Mononuclear cell (primary cell): ENCODE results near the gene NKPD1. TPM values are rescaled to one million over a fixed set of nuclear protein-coding genes. Genes with fewer than 3 reads are reported as not detected.

Experiments used
- H3K27me3 ChIP-seq: 2 replicates; pipeline ENCODE4 v1.6.0; 2011; ENCODE audit warnings: low read length, control low read depth; ENCODE audit not compliant: insufficient read depth
- H3K4me1 ChIP-seq: 2 replicates; pipeline ENCODE4 v1.5.1; 2011; ENCODE audit warnings: mild to moderate bottlenecking, low read length, control low read depth; ENCODE audit not compliant: insufficient read depth
- H3K4me3 ChIP-seq: 2 replicates; pipeline ENCODE4 v1.5.1; 2011; ENCODE audit warnings: mild to moderate bottlenecking, low read length, moderate library complexity
- H3K9me3 ChIP-seq: 2 replicates; pipeline ENCODE4 v1.5.1; 2011; ENCODE audit warnings: low read depth, mild to moderate bottlenecking, control low read depth, low read length
- total RNA-seq: library from RNA; depleted of rRNA; stranded (reverse); fragments of >200 nt; gene quantifications from one replicate; pipeline ENCODE4 v1.2.3, GENCODE V29; 2012

NKPD1 gene
- total RNA-seq, 1 donor = 0.84 TPM

DNA sequence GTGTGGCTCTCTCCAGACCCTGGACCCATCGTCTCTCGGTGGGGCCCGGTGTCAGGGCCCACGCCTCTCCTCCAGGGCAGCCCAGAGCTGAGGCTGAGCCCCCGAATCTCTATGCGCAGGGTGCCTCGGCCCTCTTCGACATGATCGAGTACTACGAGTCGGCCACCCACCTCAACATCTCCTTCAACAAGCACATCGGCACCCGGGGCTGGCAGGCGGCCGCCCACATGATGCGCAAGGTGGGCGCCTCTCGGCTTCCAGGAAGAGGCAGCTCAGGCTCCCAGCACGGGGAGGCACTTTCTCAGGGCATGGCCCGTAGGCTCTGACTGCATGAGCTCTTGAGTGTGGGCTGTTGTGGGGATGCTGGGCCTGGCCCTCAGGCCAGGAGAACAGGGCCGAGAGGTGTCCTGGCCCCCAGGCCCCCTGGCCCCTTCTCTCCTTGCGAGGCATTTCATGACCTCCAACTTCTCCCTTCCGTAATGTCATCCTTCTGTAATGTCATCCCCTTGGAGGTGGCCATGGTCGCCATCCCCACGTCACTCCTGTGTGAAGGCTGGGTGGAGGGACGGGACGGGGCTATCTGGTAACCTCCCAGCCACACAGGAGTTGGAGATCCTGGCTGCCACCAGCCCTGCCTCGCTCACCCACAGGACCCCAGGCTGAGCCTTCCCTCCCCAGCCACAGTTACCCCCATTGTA is 19.4 kb downstream of the NKPD1 start:
- Histone ChIP-seq H3K4me3 (no peak overlapping the region), H3K27me3 (no peaks in the 10 kb centered on the region), H3K4me1 (peaks cover 4% of the 10 kb centered on the region), H3K9me3 (no peaks in the 10 kb centered on the region)

DNA sequence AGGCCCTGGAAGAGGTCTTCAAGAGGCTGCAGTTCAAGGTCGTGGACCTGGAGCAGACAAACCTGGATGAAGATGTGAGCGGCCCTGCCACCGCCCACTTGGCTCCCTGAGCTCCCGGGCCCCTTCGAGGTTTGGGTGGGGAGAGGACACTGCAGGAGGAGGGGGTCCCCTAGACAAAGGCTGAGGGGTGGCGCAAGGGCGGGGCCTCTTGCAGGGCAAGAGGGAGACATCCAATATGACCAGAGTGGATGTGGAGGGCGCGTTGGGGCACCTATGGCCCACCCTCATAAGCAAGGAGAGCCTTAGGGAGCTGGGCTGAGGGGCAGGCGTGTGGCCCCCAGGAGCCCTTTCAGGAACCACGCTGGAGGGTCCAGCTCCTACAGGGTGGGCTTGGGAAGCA is 20.2 kb downstream of the NKPD1 start:
- H3K9me3 ChIP-seq = no peaks in the 10 kb centered on the region
- H3K27me3 ChIP-seq = no peaks in the 10 kb centered on the region
- H3K4me1 ChIP-seq = peaks cover 4% of the 10 kb centered on the region
- H3K4me3 ChIP-seq = no peak overlapping the region

DNA sequence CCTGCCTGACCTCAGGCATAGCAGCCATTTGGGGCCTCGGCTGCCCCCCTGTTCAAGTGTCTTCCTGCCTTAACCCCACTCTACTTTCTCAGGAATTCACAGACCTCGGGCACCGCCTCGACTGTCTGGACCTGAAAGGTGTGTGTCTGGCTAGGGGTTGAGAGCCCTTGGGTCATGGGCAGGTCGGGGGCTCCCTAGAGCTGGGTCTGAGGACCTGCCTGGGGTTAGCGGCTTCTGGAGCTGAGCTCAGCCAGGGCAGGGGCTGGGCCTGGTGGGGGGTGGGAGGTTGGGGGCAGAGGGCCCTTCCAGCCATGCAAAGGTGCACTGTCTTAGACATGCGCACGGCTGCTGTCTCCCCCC is 20.7 kb downstream of the NKPD1 start:
- Histone ChIP-seq H3K27me3 (no peaks in the 10 kb centered on the region), H3K4me3 (no peak overlapping the region), H3K9me3 (no peaks in the 10 kb centered on the region), H3K4me1 (peaks cover 4% of the 10 kb centered on the region)

DNA sequence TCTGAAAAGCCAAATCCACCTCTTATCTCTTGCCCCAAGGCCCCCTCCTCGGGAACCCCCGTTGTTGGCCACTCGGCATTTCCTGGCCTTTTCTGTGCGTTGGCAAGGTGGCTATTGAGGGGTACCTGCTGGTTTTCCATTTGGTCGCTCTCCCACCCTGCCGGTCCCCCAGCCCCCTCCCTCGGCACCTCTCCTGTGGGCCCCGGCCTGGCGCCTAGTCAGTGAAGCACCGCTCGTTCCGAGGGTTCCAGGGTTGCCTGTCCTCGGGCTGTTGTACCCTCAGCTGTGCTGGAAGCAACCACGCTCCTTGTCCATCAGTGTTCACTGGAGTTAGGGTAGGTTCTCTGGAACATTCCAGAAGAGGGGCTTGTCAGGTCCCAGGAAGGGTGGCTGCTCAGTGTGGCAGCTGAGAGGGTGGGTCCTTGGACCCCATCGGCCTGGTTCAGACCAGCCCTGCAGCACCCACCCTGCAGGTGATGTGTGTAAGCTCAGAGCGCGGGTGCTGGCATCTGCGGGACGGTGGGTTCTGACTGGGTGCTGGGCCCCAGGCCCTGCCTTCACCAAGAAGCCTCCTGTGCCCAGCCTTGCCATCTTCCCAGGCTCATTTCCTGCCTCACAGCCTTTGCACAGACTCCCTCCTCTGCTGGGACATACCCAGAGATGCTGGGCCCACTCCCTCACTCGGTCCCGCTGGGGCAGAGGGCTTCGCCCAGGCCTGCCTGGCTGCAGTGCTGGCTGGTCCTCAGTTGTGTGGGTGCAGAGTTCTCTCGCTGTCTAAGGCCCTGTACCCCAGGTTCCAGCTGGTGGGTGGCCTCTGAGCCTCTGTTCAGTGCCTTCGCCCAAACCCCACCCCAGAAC is 21.3 kb downstream of the NKPD1 start:
- Histone ChIP-seq H3K9me3 (no peaks in the 10 kb centered on the region), H3K4me3 (no peak overlapping the region), H3K27me3 (no peaks in the 10 kb centered on the region), H3K4me1 (peaks cover 4% of the 10 kb centered on the region)

DNA sequence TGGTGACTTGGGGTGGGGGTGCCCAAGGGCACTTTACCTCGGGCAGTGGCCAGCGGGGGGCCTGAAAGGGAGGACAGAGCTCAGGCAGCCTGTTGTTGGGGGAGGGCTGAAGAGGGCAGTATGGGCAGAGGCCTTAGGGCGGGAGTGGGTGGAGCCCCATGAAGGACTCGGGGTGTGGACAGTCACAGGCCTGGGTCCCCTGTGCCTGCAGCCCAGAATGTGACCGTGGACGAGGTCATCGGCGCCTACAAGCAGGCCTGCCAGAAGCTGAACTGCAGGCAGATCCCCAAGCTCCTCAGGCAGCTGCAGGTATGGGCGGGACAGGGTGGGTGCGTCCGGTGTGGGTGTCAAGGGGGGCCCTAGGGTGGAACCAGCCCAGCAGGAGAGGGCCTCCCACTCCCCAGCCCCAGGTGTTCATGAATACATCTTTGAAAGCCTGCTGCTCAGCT is 22.5 kb downstream of the NKPD1 start:
- Histone ChIP-seq H3K4me3 (no peak overlapping the region), H3K27me3 (no peaks in the 10 kb centered on the region), H3K4me1 (peaks cover 4% of the 10 kb centered on the region), H3K9me3 (no peaks in the 10 kb centered on the region)

DNA sequence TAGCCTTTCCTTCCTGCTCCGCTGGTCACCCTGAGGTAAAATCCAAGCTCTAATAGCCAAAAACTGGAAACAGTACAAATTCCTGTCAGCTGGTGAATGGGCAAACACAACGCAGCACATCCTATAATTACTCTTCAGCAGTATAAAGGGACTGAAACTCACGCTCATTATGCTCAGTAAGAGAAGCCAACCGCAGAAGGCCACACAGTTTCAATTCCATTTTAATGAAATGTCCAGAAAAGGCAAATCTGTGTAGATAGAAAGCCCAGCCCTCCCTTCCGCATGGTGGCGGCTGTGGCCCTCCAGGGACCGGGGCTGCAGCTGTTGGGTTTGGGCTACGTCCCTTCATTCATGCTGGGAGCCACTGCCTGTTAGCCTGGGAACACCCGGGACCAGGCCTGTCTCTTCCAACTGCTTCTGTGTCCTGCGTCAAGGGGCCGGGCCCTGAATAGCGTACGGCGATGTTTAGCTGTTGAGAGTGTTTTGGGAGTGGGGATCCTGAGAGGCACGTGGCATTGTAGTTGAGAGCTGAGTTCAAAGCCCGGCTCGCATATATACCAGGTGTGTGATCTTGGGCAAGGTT is 23.5 kb downstream of the NKPD1 start:
- no peaks in the 10 kb centered on the region for H3K27me3 ChIP-seq
- H3K9me3 ChIP-seq = no peaks in the 10 kb centered on the region
- H3K4me1 ChIP-seq = peaks cover 4% of the 10 kb centered on the region
- no peak overlapping the region for H3K4me3 ChIP-seq

DNA sequence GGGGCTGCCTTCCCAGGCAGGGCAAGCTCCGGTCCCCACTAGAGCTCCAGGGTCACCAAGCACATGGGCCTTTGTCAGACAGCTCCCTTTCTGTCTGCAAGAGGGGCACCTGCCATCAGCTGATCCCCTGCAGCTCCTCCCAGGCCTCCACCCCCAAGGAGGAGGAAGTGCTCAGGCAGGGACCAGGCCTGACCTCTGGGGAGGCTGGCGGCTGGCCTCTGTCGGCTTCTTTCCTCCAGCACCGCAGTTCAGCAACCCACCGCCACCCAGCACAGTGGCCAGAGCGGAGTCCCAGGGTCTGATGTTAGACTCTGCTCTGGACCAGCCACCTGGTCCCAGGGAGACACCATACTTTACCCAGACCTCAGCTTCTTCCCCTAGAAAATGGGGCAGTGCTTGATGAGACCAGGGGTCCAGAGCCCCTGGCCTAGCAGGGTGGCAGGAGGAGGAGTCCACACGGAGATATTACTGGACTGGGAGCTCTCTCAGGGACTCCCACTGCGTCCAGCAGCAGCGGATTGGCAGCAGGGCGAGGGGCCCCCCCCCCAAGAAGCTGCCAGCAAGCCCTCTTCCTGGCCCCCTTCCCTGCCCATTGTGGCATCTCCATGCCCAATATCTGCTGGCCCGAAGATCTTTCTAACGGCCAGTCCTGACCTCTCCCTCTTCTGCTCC is 24.1 kb downstream of the NKPD1 start:
- no peaks in the 10 kb centered on the region for H3K9me3 ChIP-seq
- peaks cover 4% of the 10 kb centered on the region for H3K4me1 ChIP-seq

DNA sequence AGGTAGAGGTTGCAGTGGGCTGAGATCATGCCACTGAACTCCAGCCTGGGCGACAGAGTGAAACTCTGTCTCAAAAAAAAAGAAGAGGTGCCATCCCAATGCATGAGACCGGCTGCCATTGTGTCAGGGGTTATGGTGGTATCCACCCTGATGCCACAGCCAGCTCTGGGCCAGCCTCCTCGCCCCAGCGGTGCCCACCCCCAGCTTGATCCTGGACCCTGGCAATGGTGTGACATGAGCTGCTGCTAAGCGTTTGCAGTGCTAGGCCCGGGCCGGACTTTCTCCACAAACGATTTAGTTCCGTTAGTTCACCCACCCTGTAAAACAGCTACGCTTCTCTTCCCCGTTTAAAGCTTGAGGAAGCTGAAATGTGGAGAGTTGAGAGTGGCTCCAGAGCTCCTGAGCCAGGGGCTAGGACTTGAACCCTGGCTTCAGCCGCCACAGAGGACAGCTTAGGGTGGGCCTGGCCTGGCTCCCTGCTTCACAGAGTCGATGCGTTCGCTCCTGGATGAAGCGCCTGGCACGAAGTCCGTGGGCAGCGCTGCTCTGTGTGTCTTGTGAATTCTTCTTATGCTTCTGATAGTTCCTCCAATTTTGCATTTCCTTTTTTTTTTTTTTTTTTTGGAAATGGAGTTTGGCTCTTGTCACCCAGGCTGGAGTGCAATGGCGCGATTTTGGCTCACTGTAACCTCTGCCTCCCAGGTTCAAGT is 25.5 kb downstream of the NKPD1 start:
- Histone ChIP-seq H3K4me3 (no peak overlapping the region), H3K27me3 (no peaks in the 10 kb centered on the region), H3K9me3 (no peaks in the 10 kb centered on the region), H3K4me1 (peaks cover 4% of the 10 kb centered on the region)

More for the DNA sequence above, 24.1 kb downstream of the NKPD1 start:
- no peak overlapping the region for H3K4me3 ChIP-seq
- H3K27me3 ChIP-seq = no peaks in the 10 kb centered on the region

DNA sequence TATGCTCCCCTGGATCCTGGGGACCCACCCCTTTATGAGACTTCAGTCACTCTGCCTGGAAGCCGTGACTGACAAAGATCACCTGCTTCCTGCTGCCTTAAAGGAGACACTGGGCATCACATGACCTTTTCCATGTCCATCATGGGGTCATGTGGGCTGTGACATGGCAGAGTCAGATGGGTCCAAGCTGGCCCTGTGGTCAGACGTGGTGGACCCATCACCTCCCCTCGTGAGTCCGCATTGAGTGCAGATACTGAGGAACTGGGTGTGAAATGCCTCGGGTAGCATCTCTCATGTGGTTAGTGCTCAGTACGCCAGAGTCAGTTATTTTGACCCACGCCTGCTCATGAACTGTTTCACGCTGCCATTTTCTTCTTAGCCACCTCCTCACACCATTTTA is 27.1 kb downstream of the NKPD1 start:
- Histone ChIP-seq H3K9me3 (no peaks in the 10 kb centered on the region), H3K4me1 (peaks cover 4% of the 10 kb centered on the region), H3K27me3 (no peaks in the 10 kb centered on the region), H3K4me3 (no peak overlapping the region)

DNA sequence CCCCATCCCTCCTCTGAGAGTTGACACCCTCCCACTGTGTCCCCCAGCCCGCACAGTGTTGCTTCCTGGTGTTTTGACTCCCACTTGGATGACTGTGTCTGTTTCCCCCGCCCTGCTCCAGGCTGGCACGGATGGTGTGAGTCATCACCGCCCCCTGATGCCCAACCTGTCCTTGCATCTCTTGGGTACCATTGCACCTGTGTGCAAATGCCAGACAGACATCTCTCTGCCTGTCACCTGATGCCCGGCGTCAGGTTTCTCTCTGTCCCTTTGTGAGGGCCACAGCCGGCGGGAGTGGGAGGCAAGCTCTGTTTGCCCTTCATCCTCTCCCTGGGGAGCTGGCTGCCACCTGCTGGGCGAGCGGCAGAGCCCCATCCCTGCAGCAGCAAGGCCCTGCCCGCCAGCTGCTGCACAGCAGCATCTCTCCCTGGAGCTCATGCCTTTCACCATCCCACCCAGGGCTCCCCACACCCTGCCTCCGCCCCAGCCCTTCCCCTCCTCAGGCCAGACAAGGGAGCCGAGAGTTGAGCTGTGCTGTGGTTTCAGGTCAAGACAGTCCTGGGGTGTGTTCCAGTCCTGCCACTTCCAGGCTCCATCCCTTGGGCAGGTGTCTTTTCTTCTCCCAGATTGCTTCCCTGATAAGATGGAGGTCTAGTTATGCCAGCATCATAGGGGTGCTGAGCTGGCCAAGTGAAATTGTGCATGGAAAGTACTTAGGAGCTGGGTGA is 29.7 kb downstream of the NKPD1 start:
- Histone ChIP-seq H3K4me3 (no peak overlapping the region), H3K9me3 (no peaks in the 10 kb centered on the region), H3K27me3 (no peaks in the 10 kb centered on the region), H3K4me1 (no peaks in the 10 kb centered on the region)

DNA sequence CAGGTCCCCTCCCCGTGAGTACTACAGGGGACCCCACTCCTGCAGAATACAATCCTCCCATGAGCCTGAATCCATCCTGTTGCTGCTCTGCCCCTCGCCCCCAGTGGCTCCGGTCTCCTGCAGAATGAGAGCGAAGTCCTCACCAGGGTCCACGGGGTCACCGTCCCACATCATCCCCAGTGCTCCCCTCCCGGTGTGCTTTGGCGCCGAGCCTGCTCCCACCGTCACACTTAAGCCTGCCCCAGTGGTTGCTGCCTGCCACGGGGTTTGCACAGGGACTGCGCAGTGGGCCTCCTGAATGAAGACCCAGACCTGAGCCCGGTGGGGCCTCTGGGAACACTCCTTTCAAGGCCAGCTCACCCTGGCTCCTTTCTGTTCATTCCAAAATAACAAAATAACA is 30.5 kb downstream of the NKPD1 start:
- no peaks in the 10 kb centered on the region for H3K9me3 ChIP-seq
- no peaks in the 10 kb centered on the region for H3K4me1 ChIP-seq
- no peak overlapping the region for H3K4me3 ChIP-seq
- H3K27me3 ChIP-seq = no peaks in the 10 kb centered on the region

DNA sequence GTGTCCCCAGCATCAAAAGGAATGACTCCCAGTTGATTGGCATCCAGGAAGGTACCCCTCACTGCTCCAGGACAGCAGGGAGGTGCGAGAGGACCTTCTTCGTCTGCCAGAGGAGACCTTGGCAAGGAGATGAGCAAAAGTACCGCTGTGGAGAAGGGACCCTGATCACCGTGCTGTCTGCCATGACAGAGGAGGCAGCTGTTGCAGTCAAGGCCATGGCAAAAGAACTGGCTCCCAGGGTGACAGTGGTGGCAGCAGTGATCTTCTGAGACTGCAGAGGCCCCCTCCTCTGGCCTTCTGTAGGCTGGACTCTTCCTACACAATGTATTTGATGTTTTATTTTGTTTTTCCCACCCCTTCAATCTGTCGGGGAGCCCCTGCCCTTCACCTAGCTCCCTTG is 32.0 kb downstream of the NKPD1 start:
- Histone ChIP-seq H3K4me3 (no peak overlapping the region), H3K27me3 (no peaks in the 10 kb centered on the region), H3K9me3 (no peaks in the 10 kb centered on the region), H3K4me1 (no peaks in the 10 kb centered on the region)

DNA sequence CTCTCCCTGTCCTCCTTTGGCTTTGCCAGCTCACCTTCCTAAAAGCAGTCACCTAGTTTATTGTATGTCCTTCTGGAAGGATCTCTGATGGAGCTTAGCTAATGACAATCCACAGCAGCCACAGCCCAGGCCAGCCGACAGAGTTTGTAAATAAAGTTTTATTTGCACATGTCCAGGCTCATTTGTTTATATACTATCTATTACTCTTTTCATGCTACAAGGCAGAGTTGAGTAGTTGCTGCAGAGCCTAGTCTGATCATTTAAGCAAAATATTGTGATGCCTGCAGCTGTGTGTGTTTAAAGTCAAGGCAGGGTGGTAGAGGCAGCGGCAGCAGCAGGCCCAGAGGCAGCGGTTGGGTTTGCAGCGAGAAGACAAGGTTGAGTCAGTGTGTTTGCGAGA is 32.6 kb downstream of the NKPD1 start:
- H3K4me3 ChIP-seq = no peak overlapping the region
- H3K9me3 ChIP-seq = no peaks in the 10 kb centered on the region
- no peaks in the 10 kb centered on the region for H3K27me3 ChIP-seq
- no peaks in the 10 kb centered on the region for H3K4me1 ChIP-seq

DNA sequence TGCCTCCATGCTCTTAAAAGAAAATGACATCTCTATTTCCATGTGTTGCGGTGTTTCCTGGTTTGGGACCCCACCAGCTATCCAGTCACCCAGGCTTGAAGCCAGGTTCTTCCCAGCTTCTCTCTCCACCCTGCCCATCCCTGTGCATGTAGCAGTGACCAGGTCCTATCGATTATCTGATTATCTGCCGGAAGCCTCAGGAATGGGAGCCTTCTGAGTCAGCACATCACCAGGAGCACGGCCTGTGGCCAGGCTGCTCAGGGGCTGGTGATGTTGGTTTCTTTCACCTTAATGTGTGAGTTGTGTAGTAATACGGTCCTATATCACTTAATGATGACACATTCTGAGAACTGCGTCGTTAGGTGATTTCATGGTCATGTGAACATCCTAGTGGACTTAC is 34.1 kb downstream of the NKPD1 start:
- no peaks in the 10 kb centered on the region for H3K9me3 ChIP-seq
- H3K4me1 ChIP-seq = no peaks in the 10 kb centered on the region
- H3K27me3 ChIP-seq = no peaks in the 10 kb centered on the region

More for the DNA sequence above, 34.1 kb downstream of the NKPD1 start:
- H3K4me3 ChIP-seq = no peak overlapping the region
